SK-N-SH (cell line): ENCODE results near the gene BCR. TPM values are rescaled to one million over a fixed set of nuclear protein-coding genes. Genes with fewer than 3 reads are reported as not detected.

Experiments used
- CTCF ChIA-PET: fragments of 300-600, 350-600 bp; formaldehyde crosslinking; extraction: SDS; loops from one replicate; lab custom pipeline; 2021; lab: Yijun Ruan, JAX
- POLR2A ChIA-PET: fragments of 350-600 bp; sonication (Branson Sonifier 250); formaldehyde crosslinking; extraction: SDS; loops from one replicate; lab custom pipeline; 2020; ENCODE audit warnings: antibody characterized with exemption, inconsistent platforms; lab: Yijun Ruan, JAX
- DNase-seq: peaks from one replicate; pipeline ENCODE4 v3.0.0; 2012
- H2AFZ ChIP-seq: fragments of 200-600 bp; sonication (generic); 2 replicates; pipeline ENCODE4 v1.8.1; 2016; ENCODE audit warnings: antibody characterized with exemption, mild to moderate bottlenecking, low read depth
- H3F3A ChIP-seq: fragments of 200-600 bp; sonication (generic); replicated peaks from 2 replicates; pipeline ENCODE3; 2016; ENCODE audit warnings: antibody characterized with exemption, mild to moderate bottlenecking; ENCODE audit not compliant: insufficient read depth
- H3K27ac ChIP-seq, 2 experiments: fragments of 200-500 bp in 1 of 2; fragments of 200-600 bp in 1 of 2; sonication (Bioruptor generic) in 1 of 2; sonication (generic), shearing (Covaris generic) in 1 of 2; 2 replicates each; pipeline versions ENCODE4 v1.5.1 to v1.6.1; 2014 to 2016; ENCODE audit warnings: low read depth in 2 of 2, inconsistent platforms in 1 of 2, low read length in 1 of 2, mild to moderate bottlenecking in 1 of 2, mixed read lengths in 1 of 2
- H3K27me3 ChIP-seq: fragments of 200-600 bp; sonication (generic), shearing (Covaris generic); 2 replicates; pipeline ENCODE4 v1.6.1; 2016; ENCODE audit warnings: mixed run types; ENCODE audit not compliant: insufficient read depth
- H3K36me3 ChIP-seq, 2 experiments: fragments of 200-500 bp in 1 of 2; fragments of 200-600 bp in 1 of 2; sonication (Bioruptor generic) in 1 of 2; sonication (generic) in 1 of 2; replicated peaks in 1 of 2; 2 replicates each; pipeline versions ENCODE3 to v1.5.1; 2014 to 2016; ENCODE audit warnings: low read length in 1 of 2, mild to moderate bottlenecking in 1 of 2; ENCODE audit not compliant: insufficient read depth in 2 of 2, control insufficient read depth in 1 of 2
- H3K4me1 ChIP-seq, 2 experiments: fragments of 200-500 bp in 1 of 2; fragments of 200-600 bp in 1 of 2; sonication (Bioruptor generic) in 1 of 2; sonication (generic), shearing (Covaris generic) in 1 of 2; 2 replicates each; pipeline versions ENCODE4 v1.5.1 to v1.6.1; 2014 to 2016; ENCODE audit warnings: low read depth in 1 of 2, low read length in 1 of 2, mixed run types in 1 of 2; ENCODE audit not compliant: insufficient read depth in 2 of 2, control insufficient read depth in 1 of 2
- H3K4me2 ChIP-seq: fragments of 200-600 bp; sonication (generic), shearing (Covaris generic); 2 replicates; pipeline ENCODE4 v1.6.1; 2017; ENCODE audit warnings: mixed run types
- H3K4me3 ChIP-seq, 2 experiments: fragments of 200-500 bp in 1 of 2; fragments of 200-600 bp in 1 of 2; sonication (Bioruptor generic) in 1 of 2; sonication (generic), shearing (Covaris generic) in 1 of 2; 2 replicates each; pipeline versions ENCODE4 v1.5.1 to v1.8.1; 2014 to 2016; ENCODE audit warnings: low read depth in 2 of 2, inconsistent platforms in 1 of 2, low read length in 1 of 2, mild to moderate bottlenecking in 1 of 2, mixed read lengths in 1 of 2, moderate library complexity in 1 of 2
- H3K79me2 ChIP-seq: fragments of 200-600 bp; sonication (generic); 2 replicates; pipeline ENCODE4 v1.8.1; 2017; ENCODE audit warnings: mild to moderate bottlenecking; ENCODE audit not compliant: insufficient read depth
- H3K9ac ChIP-seq: fragments of 200-600 bp; sonication (generic); 2 replicates; pipeline ENCODE4 v1.6.1; 2017; ENCODE audit warnings: mixed run types
- H3K9me2 ChIP-seq: fragments of 200-600 bp; sonication (generic); 2 replicates; pipeline ENCODE4 v1.6.1; 2017; ENCODE audit warnings: mixed run types
- H3K9me3 ChIP-seq: fragments of 200-600 bp; sonication (generic); 2 replicates; pipeline ENCODE4 v1.6.1; 2017; ENCODE audit warnings: mixed run types, mild to moderate bottlenecking, moderate library complexity
- H4K20me1 ChIP-seq: fragments of 200-600 bp; sonication (generic); 2 replicates; pipeline ENCODE4 v1.6.1; 2017; ENCODE audit warnings: mild to moderate bottlenecking, mixed run types; ENCODE audit not compliant: insufficient read depth
- CHD2 ChIP-seq: fragments of 150-350 bp; IDR thresholded peaks from 2 replicates; pipeline ENCODE4 v1.6.1; 2018; ENCODE audit warnings: low read length; ENCODE audit not compliant: partially characterized antibody
- EP300 ChIP-seq, 2 experiments: IDR thresholded peaks; 2 replicates each; pipeline versions ENCODE4 v1.4.0 to v1.6.1; 2012; ENCODE audit warnings: borderline replicate concordance in 1 of 2, low read depth in 1 of 2, low read length in 1 of 2
- FOSL2 ChIP-seq: IDR thresholded peaks from 2 replicates; pipeline ENCODE4 v1.4.0; 2012; ENCODE audit warnings: low read depth, mild to moderate bottlenecking, moderate library complexity, borderline replicate concordance
- FOXJ3 ChIP-seq: sonication (generic); formaldehyde crosslinking; IDR thresholded peaks from 2 replicates; pipeline ENCODE4 v1.5.1; 2020; ENCODE audit warnings: mild to moderate bottlenecking, missing genetic modification reagents
- GABPA ChIP-seq: IDR thresholded peaks from 2 replicates; pipeline ENCODE4 v1.4.0; 2012; ENCODE audit warnings: low read depth, mild to moderate bottlenecking
- GATA2 ChIP-seq: sonication (generic); formaldehyde crosslinking; IDR thresholded peaks from 2 replicates; pipeline ENCODE4 v1.5.0; 2020; ENCODE audit warnings: mild to moderate bottlenecking, missing genetic modification reagents
- MEF2A ChIP-seq: IDR thresholded peaks from 2 replicates; pipeline ENCODE4 v1.4.0; 2012; ENCODE audit warnings: low read depth, borderline replicate concordance
- NFIC ChIP-seq: IDR thresholded peaks from 2 replicates; pipeline ENCODE4 v1.4.0; 2012; ENCODE audit warnings: borderline replicate concordance
- NRF1 ChIP-seq: IDR thresholded peaks from 2 replicates; pipeline ENCODE4 v1.6.1; 2012; ENCODE audit warnings: low read depth, mild to moderate bottlenecking, low read length
- PBX3 ChIP-seq: IDR thresholded peaks from 2 replicates; pipeline ENCODE4; 2012
- POLR2AphosphoS5 ChIP-seq: IDR thresholded peaks from 2 replicates; pipeline ENCODE4 v1.6.1; 2012; ENCODE audit warnings: low read depth, low read length
- RAD21 ChIP-seq: IDR thresholded peaks from 2 replicates; pipeline ENCODE4 v1.6.1; 2012; ENCODE audit warnings: mild to moderate bottlenecking, low read length
- RFX5 ChIP-seq: IDR thresholded peaks from 2 replicates; pipeline ENCODE4 v1.6.1; 2012; ENCODE audit warnings: mild to moderate bottlenecking, improper control_type of control experiment, low read length
- SIN3A ChIP-seq: IDR thresholded peaks from 2 replicates; pipeline ENCODE4 v1.6.1; 2012; ENCODE audit warnings: low read depth, mild to moderate bottlenecking, low read length, moderate library complexity, borderline replicate concordance
- YY1 ChIP-seq: IDR thresholded peaks from 2 replicates; pipeline ENCODE4 v1.4.0; 2012; ENCODE audit warnings: low read depth, mild to moderate bottlenecking
- WGBS: methylation state at CpG from one replicate; pipeline ENCODE4 v1.1.6; 2017; ENCODE audit warnings: low lambda C conversion rate; 5-methylcytosine and 5-hydroxymethylcytosine counted together
- polyA plus RNA-seq, 3 experiments: library from polyadenylated mRNA; depleted of rRNA; stranded (reverse); fragments of >200 nt; gene quantifications; 2 replicates each; pipeline ENCODE4 v1.2.3, GENCODE V29; 2012
- TF ChIP-seq, protein P1 (sequence below): IDR thresholded peaks from 2 replicates; pipeline ENCODE4 v1.4.0; 2012; ENCODE audit warnings: low read depth, borderline replicate concordance
- TF ChIP-seq, protein P2 (sequence below): fragments of 150-350 bp; IDR thresholded peaks from 2 replicates; pipeline ENCODE4 v1.6.1; 2017; ENCODE audit warnings: antibody characterized with exemption, low read length, low read depth, borderline replicate concordance
- TF ChIP-seq, protein P3 (sequence below): IDR thresholded peaks from 2 replicates; pipeline ENCODE4 v1.4.0; 2012; ENCODE audit warnings: low read depth, borderline replicate concordance

BCR gene
- polyA plus RNA-seq, 1 of the 3 experiments (the other 2 are of a cell fraction): 50.9 TPM

DNA sequence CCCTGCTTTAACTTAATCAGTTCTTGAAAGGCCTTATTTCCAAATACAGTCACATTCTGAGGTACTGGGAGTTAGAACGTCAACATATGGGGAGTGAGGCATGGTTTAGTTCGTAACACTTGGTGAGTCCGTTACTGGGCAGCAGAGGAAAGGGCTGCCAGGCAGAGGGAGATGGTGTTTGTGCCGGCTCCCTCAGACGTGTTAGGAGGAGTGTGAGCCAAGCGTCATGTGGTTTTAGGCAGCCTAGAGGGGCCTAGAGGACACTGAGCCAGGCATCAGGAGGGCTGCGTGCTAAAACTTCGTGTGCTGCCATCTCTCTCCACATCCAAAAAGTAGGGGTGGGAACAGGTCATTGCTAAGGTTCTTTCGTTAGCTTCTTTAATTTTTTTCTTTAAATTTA is 10.2 kb downstream of the BCR start:
- H3K4me3 ChIP-seq: no peak overlapping the region
- peaks cover 91% of the 10 kb centered on the region for H3K79me2 ChIP-seq
- no peak overlapping the region for H3K4me2 ChIP-seq
- 98% methylated on average over 9 of the region's 9 CpGs for WGBS
- no peak overlapping the region for H2AFZ ChIP-seq
- H3K4me1 ChIP-seq: peaks cover 0 to 19% of the 10 kb centered on the region in 2 experiments; a peak in 1 of 4 replicates
- no peaks in the 10 kb centered on the region for H3K27me3 ChIP-seq
- H4K20me1 ChIP-seq: peaks cover 64% of the 10 kb centered on the region
- TF ChIP-seq, protein P1, sequence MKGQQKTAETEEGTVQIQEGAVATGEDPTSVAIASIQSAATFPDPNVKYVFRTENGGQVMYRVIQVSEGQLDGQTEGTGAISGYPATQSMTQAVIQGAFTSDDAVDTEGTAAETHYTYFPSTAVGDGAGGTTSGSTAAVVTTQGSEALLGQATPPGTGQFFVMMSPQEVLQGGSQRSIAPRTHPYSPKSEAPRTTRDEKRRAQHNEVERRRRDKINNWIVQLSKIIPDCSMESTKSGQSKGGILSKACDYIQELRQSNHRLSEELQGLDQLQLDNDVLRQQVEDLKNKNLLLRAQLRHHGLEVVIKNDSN: no peak
- no peak for TF ChIP-seq EP300 (IDR thresholded peaks at IDR 0.05; ENCODE audit: borderline replicate concordance in 1 of 2, low read depth in 1 of 2, low read length in 1 of 2)
- no peak for TF ChIP-seq YY1
- TF ChIP-seq PBX3: no peak
- TF ChIP-seq, protein P2, sequence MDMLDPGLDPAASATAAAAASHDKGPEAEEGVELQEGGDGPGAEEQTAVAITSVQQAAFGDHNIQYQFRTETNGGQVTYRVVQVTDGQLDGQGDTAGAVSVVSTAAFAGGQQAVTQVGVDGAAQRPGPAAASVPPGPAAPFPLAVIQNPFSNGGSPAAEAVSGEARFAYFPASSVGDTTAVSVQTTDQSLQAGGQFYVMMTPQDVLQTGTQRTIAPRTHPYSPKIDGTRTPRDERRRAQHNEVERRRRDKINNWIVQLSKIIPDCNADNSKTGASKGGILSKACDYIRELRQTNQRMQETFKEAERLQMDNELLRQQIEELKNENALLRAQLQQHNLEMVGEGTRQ: no peak
- TF ChIP-seq, protein P3, sequence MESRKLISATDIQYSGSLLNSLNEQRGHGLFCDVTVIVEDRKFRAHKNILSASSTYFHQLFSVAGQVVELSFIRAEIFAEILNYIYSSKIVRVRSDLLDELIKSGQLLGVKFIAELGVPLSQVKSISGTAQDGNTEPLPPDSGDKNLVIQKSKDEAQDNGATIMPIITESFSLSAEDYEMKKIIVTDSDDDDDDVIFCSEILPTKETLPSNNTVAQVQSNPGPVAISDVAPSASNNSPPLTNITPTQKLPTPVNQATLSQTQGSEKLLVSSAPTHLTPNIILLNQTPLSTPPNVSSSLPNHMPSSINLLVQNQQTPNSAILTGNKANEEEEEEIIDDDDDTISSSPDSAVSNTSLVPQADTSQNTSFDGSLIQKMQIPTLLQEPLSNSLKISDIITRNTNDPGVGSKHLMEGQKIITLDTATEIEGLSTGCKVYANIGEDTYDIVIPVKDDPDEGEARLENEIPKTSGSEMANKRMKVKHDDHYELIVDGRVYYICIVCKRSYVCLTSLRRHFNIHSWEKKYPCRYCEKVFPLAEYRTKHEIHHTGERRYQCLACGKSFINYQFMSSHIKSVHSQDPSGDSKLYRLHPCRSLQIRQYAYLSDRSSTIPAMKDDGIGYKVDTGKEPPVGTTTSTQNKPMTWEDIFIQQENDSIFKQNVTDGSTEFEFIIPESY: no peak
- no peak for TF ChIP-seq GABPA
- no peak for TF ChIP-seq FOXJ3
- TF ChIP-seq NFIC: no peak
- no peak for TF ChIP-seq MEF2A
- no peak for TF ChIP-seq GATA2 (CRISPR knock-in tag)
- H3K27ac ChIP-seq: no peak overlapping the region
- no peaks in the 10 kb centered on the region for H3K9me2 ChIP-seq
- H3K9ac ChIP-seq: no peak overlapping the region
- H3K36me3 ChIP-seq: peaks cover 0 to 4% of the 10 kb centered on the region in 2 experiments
- ChIA-PET POLR2A (no interaction called here), CTCF (interaction anchor here (1.9 to 5.9 kb wide), 2 partner anchors 91 to 100 kb away, joined by 5 to 27 read pairs; no protein-coding TSS in a partner anchor)
- DNase-seq: no peak
- no peaks in the 10 kb centered on the region for H3F3A ChIP-seq
- no peaks in the 10 kb centered on the region for H3K9me3 ChIP-seq

GRCh38 chr22:23192133-23192532 is 11.8 kb downstream of the BCR start:
- peaks cover 0 to 23% of the 10 kb centered on the region in 2 experiments; a peak in 1 of 4 replicates for H3K4me1 ChIP-seq
- ChIA-PET CTCF (no interaction called here), POLR2A (no interaction called here)
- no peaks in the 10 kb centered on the region for H3K9me3 ChIP-seq
- H3F3A ChIP-seq: no peaks in the 10 kb centered on the region
- peaks cover 91% of the 10 kb centered on the region for H3K79me2 ChIP-seq
- H3K27me3 ChIP-seq: no peaks in the 10 kb centered on the region
- WGBS: 83% methylated on average over 3 of the region's 5 CpGs
- H4K20me1 ChIP-seq: peaks cover 67% of the 10 kb centered on the region
- H2AFZ ChIP-seq: no peak overlapping the region
- no peaks in the 10 kb centered on the region for H3K9me2 ChIP-seq
- TF ChIP-seq NRF1: no peak
- no peak for TF ChIP-seq FOSL2
- TF ChIP-seq CHD2: no peak
- TF ChIP-seq RAD21: no peak
- no peak for TF ChIP-seq PBX3
- TF ChIP-seq, protein P2: no peak
- no peak for TF ChIP-seq POLR2AphosphoS5
- TF ChIP-seq RFX5: no peak
- TF ChIP-seq, protein P3: no peak
- TF ChIP-seq SIN3A: no peak
- peaks cover 0 to 4% of the 10 kb centered on the region in 2 experiments for H3K36me3 ChIP-seq
- no peak overlapping the region for H3K27ac ChIP-seq
- H3K4me2 ChIP-seq: no peak overlapping the region
- H3K9ac ChIP-seq: no peak overlapping the region
- DNase-seq: no peak
- no peak overlapping the region for H3K4me3 ChIP-seq
